HEK293 (cell line): ENCODE data around the gene GTF2A1.

Source experiments
- CTCF ChIP-seq: fragments of 450-650 bp; formaldehyde crosslinking; IDR thresholded peaks from 2 replicates; pipeline ENCODE4 v1.5.1; 2016; ENCODE audit warnings: missing biosample characterization, missing genetic modification characterization
- REPIN1 ChIP-seq: fragments of 450-650 bp; formaldehyde crosslinking; IDR thresholded peaks from 2 replicates; pipeline ENCODE4 v1.5.1; 2017; ENCODE audit warnings: missing biosample characterization, missing genetic modification characterization, low read depth

- TF ChIP-seq REPIN1 (tag by site-specific recombination) = no peak
- no peak for TF ChIP-seq CTCF (tag by site-specific recombination)
Observed at GRCh38 chr14:81169711-81170103, 51.1 kb downstream of the GTF2A1 start.
